ENCODE data around the gene PSORS1C2. TPM values are rescaled to one million over a fixed set of nuclear protein-coding genes. Genes with fewer than 3 reads are reported as not detected.

Gene PSORS1C2
- total RNA-seq, 1 experiment from 2014 or later = not detected

DNA sequence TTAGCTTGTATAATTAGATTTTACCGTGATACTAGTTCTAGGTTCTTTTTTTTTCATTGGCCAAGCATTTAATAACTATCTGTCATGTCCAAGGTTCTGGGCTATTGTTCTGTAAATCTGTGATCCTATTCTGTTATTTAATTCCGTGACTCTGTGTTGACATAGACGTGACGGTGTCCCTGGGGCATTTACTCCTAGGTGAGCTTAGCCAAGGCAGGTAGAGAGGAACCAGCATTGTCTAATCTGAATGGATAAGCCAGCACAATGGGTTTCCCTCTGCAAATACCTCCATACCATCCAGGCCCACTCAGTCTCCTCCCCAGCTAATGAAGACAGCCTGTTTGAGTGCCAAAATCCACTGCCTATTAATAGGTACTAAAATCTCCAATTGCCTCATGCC, 9.7 kb downstream of the PSORS1C2 start:
- no peak for DNase-seq (ENCODE audit: low spot score)
- BruUV-seq (replicated peaks) = no TSS peak
- ChIA-PET POLR2A (ENCODE audit: low non-redundant PET) (interaction anchor here (0.5 to 0.7 kb wide), 2 partner anchors 12 to 18 kb away, joined by 3 to 4 read pairs; no protein-coding TSS in a partner anchor), CTCF (interaction anchor here (0.6 to 1.6 kb wide), 2 partner anchors 8 to 42 kb away, joined by 3 to 6 read pairs; no protein-coding TSS in a partner anchor)
- peaks cover 16% of the 10 kb centered on the region for H3K4me1 ChIP-seq (ENCODE audit: insufficient read depth, low read length, poor library complexity, severe bottlenecking)
- TF ChIP-seq, protein P1, sequence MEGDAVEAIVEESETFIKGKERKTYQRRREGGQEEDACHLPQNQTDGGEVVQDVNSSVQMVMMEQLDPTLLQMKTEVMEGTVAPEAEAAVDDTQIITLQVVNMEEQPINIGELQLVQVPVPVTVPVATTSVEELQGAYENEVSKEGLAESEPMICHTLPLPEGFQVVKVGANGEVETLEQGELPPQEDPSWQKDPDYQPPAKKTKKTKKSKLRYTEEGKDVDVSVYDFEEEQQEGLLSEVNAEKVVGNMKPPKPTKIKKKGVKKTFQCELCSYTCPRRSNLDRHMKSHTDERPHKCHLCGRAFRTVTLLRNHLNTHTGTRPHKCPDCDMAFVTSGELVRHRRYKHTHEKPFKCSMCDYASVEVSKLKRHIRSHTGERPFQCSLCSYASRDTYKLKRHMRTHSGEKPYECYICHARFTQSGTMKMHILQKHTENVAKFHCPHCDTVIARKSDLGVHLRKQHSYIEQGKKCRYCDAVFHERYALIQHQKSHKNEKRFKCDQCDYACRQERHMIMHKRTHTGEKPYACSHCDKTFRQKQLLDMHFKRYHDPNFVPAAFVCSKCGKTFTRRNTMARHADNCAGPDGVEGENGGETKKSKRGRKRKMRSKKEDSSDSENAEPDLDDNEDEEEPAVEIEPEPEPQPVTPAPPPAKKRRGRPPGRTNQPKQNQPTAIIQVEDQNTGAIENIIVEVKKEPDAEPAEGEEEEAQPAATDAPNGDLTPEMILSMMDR (conservative IDR thresholded peaks at IDR 0.05; ENCODE audit: low read depth, low read length) = no peak
- TF ChIP-seq EZH2 (IDR thresholded peaks at IDR 0.05; ENCODE audit: borderline replicate concordance, low read depth, low read length, poor library complexity, severe bottlenecking) = no peak
- intact Hi-C loops (cut with micrococcal nuclease; ENCODE audit: unreplicated experiment) = no loop called here
- no peak overlapping the region for H3K4me3 ChIP-seq (ENCODE audit: low read depth, low read length, poor library complexity, severe bottlenecking)
- H3K27ac ChIP-seq (ENCODE audit: low read depth, low read length, poor library complexity, severe bottlenecking) = no peak overlapping the region
- H3K27me3 ChIP-seq (replicated peaks; ENCODE audit: insufficient read depth, low read depth, low read length, poor library complexity) = no peaks in the 10 kb centered on the region
- H3K9me3 ChIP-seq (ENCODE audit: low read depth, low read length, poor library complexity, severe bottlenecking) = no peaks in the 10 kb centered on the region
- no peaks in the 10 kb centered on the region for H3K36me3 ChIP-seq (ENCODE audit: insufficient read depth, low read length, poor library complexity, severe bottlenecking)

DNA sequence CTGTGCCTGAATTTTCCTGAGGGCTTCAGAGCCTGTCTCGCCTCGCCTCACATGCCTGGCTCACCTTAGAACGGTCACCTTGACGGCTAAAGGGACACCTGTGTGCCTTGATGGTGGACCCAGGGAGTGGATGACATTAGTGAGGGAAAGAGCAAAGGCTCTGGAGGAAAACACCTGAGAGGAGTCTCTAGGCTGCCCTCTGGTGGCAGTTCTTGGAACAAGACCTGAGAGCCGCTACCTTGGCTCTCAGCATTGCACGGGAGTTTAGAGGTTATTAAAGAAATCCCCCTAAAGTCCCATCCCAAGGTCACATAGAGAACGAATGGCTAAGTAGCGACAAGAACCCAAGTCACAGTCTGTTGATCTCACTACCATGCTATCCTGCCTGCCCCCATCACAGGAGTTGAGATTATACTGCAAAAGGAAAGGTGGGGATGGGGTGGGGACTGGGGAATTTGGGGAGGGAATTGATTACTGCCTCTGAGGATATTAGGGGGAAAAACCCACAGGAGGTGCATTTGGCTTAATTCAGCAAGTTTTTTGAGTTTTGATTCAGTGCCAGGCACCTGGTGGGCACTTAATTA, 10.7 kb downstream of the PSORS1C2 start:
- POLR2A ChIA-PET (ENCODE audit: low non-redundant PET) = no interaction called here
- Histone ChIP-seq H3K27ac (ENCODE audit: low read depth, low read length, poor library complexity, severe bottlenecking) (no peak overlapping the region), H3K36me3 (ENCODE audit: insufficient read depth, low read length, poor library complexity, severe bottlenecking) (no peaks in the 10 kb centered on the region), H3K4me1 (ENCODE audit: insufficient read depth, low read length, poor library complexity, severe bottlenecking) (peaks cover 16% of the 10 kb centered on the region), H3K27me3 (replicated peaks; ENCODE audit: insufficient read depth, low read depth, low read length, poor library complexity) (no peaks in the 10 kb centered on the region), H3K9me3 (ENCODE audit: low read depth, low read length, poor library complexity, severe bottlenecking) (no peaks in the 10 kb centered on the region), H3K4me3 (ENCODE audit: low read depth, low read length, poor library complexity, severe bottlenecking) (no peak overlapping the region)
- TF ChIP-seq, protein P1 (conservative IDR thresholded peaks at IDR 0.05; ENCODE audit: low read depth, low read length) = peak; percentile 85
- TF ChIP-seq EZH2 (IDR thresholded peaks at IDR 0.05; ENCODE audit: borderline replicate concordance, low read depth, low read length, poor library complexity, severe bottlenecking) = no peak
- BruUV-seq (replicated peaks) = no TSS peak
- peak; percentile 49 for DNase-seq (ENCODE audit: low spot score)
- intact Hi-C loops (cut with micrococcal nuclease; ENCODE audit: unreplicated experiment) = no loop called here
- CTCF ChIA-PET = interaction anchor here (0.6 to 1.6 kb wide), 2 partner anchors 9 to 41 kb away, joined by 3 to 6 read pairs; no protein-coding TSS in a partner anchor

DNA sequence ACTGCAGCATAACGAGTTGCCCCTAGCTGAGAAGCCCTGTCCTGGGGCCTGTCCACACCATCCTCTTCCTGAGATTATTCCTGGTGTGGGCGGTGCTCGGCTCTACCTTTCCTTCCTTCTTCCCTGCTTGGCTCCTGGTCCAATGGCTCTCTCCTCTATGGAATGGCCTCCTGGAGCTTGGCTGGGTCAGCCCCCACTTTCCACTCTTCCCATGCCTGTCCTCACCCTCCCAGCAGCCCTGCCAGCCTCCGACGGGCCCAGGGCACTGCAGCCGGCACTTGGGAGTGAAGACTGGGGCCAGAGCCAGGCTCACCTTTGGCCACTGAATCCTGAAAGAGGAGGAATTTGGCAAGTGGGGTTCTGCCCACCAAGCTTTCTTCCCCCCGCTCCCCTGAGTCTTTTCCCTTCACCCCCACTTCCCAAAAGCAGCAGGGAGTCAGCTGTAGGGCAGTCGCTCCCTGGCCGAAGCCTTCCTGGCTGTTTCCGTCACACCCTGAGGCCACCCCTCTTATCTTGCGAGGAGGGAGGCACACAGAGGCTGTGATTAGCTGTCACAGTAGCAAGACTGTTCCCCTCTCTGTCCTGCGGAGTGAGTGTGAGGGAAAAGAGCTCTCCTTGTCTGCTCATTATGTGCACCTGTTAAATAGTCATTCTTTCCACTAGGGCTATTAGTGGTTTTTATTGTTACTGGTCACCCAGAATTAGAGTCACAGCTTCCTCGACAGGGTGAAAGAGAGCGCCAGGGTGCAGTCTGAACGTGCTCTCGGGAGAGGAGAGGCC, 12.3 kb downstream of the PSORS1C2 start:
- CTCF ChIA-PET = interaction anchor here (0.7 kb wide), 1 partner anchor 39 kb away, joined by 3 read pairs; no protein-coding TSS in a partner anchor
- intact Hi-C loops (cut with micrococcal nuclease; ENCODE audit: unreplicated experiment) = no loop called here
- Histone ChIP-seq H3K4me3 (ENCODE audit: low read depth, low read length, poor library complexity, severe bottlenecking) (no peak overlapping the region), H3K9me3 (ENCODE audit: low read depth, low read length, poor library complexity, severe bottlenecking) (no peaks in the 10 kb centered on the region), H3K36me3 (ENCODE audit: insufficient read depth, low read length, poor library complexity, severe bottlenecking) (no peaks in the 10 kb centered on the region), H3K27me3 (replicated peaks; ENCODE audit: insufficient read depth, low read depth, low read length, poor library complexity) (no peaks in the 10 kb centered on the region), H3K27ac (ENCODE audit: low read depth, low read length, poor library complexity, severe bottlenecking) (no peak overlapping the region), H3K4me1 (ENCODE audit: insufficient read depth, low read length, poor library complexity, severe bottlenecking) (peaks cover 16% of the 10 kb centered on the region)
- POLR2A ChIA-PET (ENCODE audit: low non-redundant PET) = no interaction called here
- no TSS peak for BruUV-seq (replicated peaks)
- no peak for DNase-seq (ENCODE audit: low spot score)
- TF ChIP-seq, protein P1 (conservative IDR thresholded peaks at IDR 0.05; ENCODE audit: low read depth, low read length) = no peak
- TF ChIP-seq EZH2 (IDR thresholded peaks at IDR 0.05; ENCODE audit: borderline replicate concordance, low read depth, low read length, poor library complexity, severe bottlenecking) = no peak
